22Rv1 (cell line): ENCODE data around the gene NUP54.

Source experiments
- H3K27ac ChIP-seq: fragments of 450-650 bp; 2 replicates; pipeline ENCODE4 v1.5.1; 2017
- ZFX ChIP-seq: fragments of 450-650 bp; IDR thresholded peaks from 2 replicates; pipeline ENCODE4 v1.6.1; 2017; ENCODE audit warnings: antibody characterized with exemption, borderline replicate concordance
- TF ChIP-seq, protein P1 (sequence below): fragments of 450-650 bp; IDR thresholded peaks from 2 replicates; pipeline ENCODE4 v1.5.1; 2017; ENCODE audit warnings: mild to moderate bottlenecking

The NUP54 gene

GRCh38 chr4:76091052-76091451 is 57.1 kb downstream of the NUP54 start:
- TF ChIP-seq, protein P1, sequence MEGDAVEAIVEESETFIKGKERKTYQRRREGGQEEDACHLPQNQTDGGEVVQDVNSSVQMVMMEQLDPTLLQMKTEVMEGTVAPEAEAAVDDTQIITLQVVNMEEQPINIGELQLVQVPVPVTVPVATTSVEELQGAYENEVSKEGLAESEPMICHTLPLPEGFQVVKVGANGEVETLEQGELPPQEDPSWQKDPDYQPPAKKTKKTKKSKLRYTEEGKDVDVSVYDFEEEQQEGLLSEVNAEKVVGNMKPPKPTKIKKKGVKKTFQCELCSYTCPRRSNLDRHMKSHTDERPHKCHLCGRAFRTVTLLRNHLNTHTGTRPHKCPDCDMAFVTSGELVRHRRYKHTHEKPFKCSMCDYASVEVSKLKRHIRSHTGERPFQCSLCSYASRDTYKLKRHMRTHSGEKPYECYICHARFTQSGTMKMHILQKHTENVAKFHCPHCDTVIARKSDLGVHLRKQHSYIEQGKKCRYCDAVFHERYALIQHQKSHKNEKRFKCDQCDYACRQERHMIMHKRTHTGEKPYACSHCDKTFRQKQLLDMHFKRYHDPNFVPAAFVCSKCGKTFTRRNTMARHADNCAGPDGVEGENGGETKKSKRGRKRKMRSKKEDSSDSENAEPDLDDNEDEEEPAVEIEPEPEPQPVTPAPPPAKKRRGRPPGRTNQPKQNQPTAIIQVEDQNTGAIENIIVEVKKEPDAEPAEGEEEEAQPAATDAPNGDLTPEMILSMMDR: no peak
- TF ChIP-seq ZFX: no peak
- H3K27ac ChIP-seq: no peak overlapping the region

GRCh38 chr4:76090241-76090691 is 57.9 kb downstream of the NUP54 start:
- no peak for TF ChIP-seq ZFX
- TF ChIP-seq, protein P1: no peak
- no peak overlapping the region for H3K27ac ChIP-seq

- H3K27ac ChIP-seq: no peak overlapping the region
- TF ChIP-seq, protein P1: no peak
- no peak for TF ChIP-seq ZFX
Measured at GRCh38 chr4:76088719-76089118, 59.5 kb downstream of the NUP54 start.

- H3K27ac ChIP-seq: no peak overlapping the region
- no peak for TF ChIP-seq ZFX
- TF ChIP-seq, protein P1: peak; percentile 92
Measured at GRCh38 chr4:76087007-76087769, 61.0 kb downstream of the NUP54 start.

DNA sequence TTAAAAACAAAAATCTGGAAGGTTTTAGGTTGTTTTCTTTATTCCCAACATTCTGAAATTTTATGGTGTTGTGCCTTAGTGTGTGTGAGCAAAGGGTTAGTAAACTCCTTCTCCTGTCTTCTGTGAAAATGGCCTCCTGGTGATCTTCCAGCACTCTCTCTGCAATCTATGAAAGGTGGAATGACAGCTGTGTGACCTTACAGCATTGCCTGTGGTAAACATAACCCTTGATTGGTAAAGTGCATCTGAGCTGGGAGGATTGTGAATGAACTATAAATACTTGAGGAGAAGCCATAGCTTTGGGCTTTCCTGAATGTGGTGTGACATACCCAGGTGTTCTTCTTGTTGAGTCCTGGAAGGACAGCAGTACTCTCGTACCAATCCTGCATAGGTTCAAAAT is 63.7 kb downstream of the NUP54 start:
- H3K27ac ChIP-seq: no peak overlapping the region
- no peak for TF ChIP-seq ZFX
- TF ChIP-seq, protein P1: no peak

DNA sequence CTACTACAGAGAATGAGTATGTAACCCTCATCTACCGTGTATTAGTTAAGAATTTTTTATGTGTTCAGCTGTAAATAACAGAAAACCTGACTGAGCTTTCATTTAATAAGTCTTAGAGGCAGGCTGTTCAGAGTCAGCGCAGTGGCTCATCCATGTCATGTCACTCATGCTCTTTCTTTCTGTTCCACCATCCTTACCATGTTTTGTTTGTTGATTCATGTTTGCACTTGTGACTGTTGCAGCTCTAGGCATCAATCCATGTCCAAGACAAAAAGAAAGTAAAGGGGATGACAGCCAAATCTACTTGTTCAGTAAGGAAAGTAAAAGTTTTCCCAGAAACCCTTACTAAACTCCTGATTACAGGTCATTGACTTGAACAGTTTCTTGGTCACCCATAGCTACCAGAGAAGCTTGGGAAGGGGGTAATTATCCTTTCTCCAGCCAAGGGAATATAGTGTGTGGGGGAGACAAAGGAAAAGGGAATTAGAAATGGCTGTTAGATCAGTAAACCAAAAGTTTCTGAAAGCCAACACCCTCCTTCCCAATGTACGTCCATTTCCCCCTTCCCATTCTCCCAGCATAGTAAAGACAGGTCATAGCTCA is 64.7 kb downstream of the NUP54 start:
- no peak for TF ChIP-seq ZFX
- H3K27ac ChIP-seq: no peak overlapping the region

DNA sequence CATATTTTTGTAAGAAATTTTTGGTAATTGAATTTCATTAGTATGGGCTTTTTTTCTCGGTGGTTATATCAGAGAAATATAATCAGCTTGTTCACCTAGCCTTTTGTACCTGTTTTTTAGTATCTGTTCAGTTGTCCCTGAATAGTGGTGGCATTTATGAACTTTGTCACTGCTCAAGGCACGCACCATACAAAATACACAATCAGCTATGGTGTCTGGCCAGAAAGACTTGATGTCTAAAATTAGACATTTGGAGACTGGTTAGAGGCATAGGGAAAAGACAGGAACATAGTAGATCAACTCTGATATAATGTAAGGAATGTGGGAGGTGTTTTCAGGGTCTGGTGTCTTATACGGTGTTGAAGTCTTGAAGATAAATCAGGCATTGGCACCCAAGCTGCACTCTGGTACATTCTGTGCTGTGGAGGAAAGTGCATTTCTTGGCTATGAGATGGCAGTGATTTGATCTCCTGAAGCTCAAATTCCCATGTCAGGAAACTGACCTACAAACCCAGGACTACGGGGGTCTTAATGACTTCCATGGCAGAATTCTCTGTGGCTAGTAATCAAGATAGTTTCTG is 70.1 kb downstream of the NUP54 start:
- no peak for TF ChIP-seq ZFX
- TF ChIP-seq, protein P1: no peak
- H3K27ac ChIP-seq: no peak overlapping the region
